IPS-18c (cell line): ENCODE data around the gene LDLRAD4.

Experiments used
- H3K4me3 ChIP-seq: 2 replicates; pipeline ENCODE4 v1.7.0; 2013; ENCODE audit warnings: low read depth, mild to moderate bottlenecking, low read length, moderate library complexity; ENCODE audit not compliant: insufficient read depth
- H3K9me3 ChIP-seq: one replicate; pipeline ENCODE4 v1.6.1; 2013; ENCODE audit warnings: mild to moderate bottlenecking, low read length, moderate library complexity; ENCODE audit not compliant: control insufficient read depth, insufficient read depth

The LDLRAD4 gene

GRCh38 chr18:13357289-13357688 lies 138.7 kb downstream of the LDLRAD4 start:
- H3K9me3 ChIP-seq, result no peaks in the 10 kb centered on the region
- H3K4me3 ChIP-seq, result no peak overlapping the region

- H3K9me3 ChIP-seq, result no peaks in the 10 kb centered on the region
- no peak overlapping the region for H3K4me3 ChIP-seq
These were observed 140.7 kb downstream of the LDLRAD4 start for GRCh38 chr18:13359210-13359609.

DNA sequence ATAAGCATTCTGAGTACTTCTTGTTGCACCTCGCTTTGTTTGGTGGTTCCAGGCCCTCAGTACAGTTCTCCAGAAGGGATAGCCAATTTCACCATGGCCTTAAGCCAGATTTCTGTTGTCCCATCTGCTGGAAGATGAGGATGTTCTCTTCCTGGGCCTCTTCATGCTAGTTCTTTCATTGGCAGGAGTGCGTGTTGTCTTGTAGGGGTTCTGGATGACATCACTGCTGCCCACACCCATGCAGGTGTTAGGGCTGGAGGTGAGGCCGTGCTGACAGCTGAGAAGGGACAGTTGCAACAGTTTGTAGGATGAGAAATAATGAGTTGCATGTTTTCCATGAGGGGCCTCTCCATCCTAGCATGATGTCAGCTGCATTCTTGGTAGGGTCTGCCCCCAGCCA lies 142.9 kb downstream of the LDLRAD4 start:
- Histone ChIP-seq H3K4me3 (no peak overlapping the region), H3K9me3 (no peaks in the 10 kb centered on the region)

DNA sequence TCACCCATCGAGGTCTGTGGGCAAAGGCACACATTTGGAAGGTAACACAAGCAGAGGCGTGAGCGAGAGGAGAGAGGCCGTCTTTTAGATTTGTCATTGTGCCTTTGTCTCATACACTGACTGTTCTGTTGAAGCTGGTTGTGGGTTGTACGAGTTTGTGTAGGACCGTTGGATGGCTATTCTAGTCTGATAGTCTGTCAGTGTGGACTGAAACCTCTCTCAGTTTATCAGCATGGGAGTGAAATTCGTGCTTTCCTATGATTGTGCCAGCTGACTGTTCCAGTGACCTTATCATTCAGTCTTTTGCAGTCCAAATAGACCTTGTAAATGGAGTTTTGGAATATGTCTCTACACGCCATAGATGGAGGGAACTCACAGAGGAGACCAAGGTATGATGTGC lies 143.5 kb downstream of the LDLRAD4 start:
- H3K4me3 ChIP-seq, result no peak overlapping the region
- H3K9me3 ChIP-seq, result no peaks in the 10 kb centered on the region

DNA sequence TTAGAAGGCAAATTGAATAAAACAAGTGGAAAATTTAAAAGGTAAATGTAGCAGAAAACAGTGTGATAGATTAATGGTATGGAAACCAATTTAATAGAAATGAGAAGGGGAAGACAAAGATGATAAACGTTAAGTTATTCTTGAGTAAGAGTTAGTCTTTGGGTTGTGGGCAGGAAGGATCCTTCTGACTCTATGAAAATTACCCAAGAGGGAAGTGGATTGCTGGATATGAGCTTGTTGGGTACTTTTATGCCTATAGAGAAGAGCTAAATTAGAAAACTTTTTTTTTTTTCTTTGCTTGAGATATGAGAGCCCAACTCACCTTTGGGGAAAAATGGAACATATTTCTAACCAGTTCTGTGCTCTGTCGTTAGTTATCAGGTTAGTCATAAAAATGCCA lies 144.0 kb downstream of the LDLRAD4 start:
- Histone ChIP-seq H3K4me3 (no peak overlapping the region), H3K9me3 (no peaks in the 10 kb centered on the region)

DNA sequence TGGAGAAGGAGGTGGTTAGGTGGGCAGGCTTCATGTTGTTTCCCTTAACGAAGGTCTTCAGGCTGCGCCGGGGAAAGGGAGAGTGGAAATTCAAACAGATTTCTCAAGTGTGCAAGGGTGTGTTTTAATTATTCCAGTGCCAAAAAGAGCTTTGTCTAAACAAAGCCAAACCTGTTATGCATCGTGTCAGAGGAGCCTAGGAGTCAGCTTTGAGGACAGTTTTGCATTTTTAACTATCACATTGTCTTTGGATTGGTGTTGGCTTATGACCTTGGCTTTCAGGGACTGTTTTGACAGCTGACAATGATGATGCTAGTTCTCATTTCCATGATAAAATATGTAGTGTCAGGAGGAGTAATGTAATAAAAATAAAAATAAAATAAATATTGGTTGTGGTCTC lies 144.8 kb downstream of the LDLRAD4 start:
- Histone ChIP-seq H3K9me3 (no peaks in the 10 kb centered on the region), H3K4me3 (no peak overlapping the region)

DNA sequence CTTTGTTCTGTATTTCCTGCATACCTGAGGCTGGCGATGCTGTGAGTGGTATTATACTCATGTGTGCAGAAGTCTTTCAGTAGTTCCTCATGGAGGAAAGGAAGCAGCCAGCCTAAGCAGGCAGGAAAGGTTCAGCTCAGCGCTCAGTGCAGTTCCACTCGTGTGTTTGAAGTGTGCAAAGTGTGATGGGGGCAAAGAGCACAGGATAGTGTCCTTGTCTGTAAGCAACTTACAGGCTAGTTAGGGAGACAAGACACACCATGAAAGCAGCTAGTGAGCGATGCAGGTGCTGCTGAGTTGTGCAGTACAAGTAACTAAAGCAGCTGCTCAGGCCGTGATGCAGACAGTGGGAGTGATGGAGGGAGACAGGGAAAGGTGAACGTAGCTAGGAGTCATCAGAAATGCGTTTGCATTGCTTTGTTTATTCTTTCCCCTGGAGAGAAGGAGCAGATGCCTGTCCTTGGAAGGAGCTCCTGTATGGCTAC lies 146.2 kb downstream of the LDLRAD4 start:
- no peaks in the 10 kb centered on the region for H3K9me3 ChIP-seq
- no peak overlapping the region for H3K4me3 ChIP-seq

DNA sequence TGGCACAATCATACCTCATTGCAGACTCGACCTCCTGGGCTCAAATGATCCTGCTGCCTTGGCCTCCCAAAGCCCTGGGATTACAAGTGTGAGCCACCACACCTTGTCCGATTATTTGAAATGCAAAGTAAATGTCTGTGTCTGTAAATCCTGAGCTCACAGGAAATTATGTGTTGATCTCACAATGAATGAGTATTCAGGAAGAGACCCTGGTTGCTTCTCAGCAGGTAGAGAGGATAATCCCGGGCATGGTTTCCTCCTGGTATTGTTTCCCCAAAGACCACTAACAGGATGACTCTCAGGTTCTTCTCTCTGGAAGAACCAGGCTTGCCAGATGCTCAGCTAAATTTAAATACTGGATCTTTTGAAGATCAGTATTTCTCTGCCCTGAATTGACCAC lies 147.6 kb downstream of the LDLRAD4 start:
- H3K4me3 ChIP-seq, result no peak overlapping the region
- H3K9me3 ChIP-seq, result no peaks in the 10 kb centered on the region

- Histone ChIP-seq H3K4me3 (no peak overlapping the region), H3K9me3 (no peaks in the 10 kb centered on the region)
These were observed 148.0 kb downstream of the LDLRAD4 start for GRCh38 chr18:13366541-13366940.

DNA sequence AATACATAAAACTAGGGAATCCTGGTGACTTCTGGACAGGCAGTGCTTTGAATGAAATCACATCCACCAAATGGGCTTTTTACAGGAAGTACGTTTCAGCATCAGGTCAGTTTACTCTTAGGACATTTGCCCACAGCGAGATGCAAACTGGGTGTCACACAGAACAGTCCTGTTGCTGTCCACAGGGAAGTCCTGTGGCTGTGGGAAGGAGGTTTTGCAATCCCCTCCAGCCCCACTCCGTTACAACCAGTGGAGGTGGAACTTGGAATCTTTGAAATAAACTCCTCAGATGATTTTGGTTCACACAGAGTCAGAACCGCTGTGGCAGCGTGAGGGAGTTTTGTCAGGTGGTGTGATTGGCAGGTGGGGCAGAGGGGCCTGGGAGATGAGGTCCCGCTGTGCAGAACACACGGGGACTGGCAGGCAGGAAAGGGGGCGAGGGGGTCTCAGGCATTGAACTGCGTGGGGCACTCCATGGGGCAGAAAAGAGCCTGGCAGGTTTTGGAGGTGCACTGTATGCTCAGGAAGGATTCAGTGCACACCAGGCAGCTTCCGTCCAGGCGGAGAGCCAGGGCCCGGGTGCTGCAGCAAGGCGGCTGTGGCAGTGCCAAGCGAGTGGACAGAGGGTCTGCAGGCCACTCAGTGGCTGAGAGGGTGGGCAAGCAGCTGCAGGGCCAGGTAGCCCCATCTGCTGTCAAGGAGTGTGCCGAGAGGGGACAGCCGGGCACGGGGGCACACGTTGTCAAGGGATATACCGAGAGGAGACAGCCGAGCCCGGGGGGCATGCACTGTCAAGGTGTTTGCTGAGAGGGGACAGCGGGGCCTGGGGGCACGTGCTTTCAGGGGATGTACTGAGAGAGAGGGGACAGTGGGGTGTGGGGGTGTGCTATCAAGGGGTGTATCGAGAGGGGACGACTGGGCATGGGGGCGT lies 148.7 kb downstream of the LDLRAD4 start:
- H3K4me3 ChIP-seq, result no peak overlapping the region
- H3K9me3 ChIP-seq, result no peaks in the 10 kb centered on the region

DNA sequence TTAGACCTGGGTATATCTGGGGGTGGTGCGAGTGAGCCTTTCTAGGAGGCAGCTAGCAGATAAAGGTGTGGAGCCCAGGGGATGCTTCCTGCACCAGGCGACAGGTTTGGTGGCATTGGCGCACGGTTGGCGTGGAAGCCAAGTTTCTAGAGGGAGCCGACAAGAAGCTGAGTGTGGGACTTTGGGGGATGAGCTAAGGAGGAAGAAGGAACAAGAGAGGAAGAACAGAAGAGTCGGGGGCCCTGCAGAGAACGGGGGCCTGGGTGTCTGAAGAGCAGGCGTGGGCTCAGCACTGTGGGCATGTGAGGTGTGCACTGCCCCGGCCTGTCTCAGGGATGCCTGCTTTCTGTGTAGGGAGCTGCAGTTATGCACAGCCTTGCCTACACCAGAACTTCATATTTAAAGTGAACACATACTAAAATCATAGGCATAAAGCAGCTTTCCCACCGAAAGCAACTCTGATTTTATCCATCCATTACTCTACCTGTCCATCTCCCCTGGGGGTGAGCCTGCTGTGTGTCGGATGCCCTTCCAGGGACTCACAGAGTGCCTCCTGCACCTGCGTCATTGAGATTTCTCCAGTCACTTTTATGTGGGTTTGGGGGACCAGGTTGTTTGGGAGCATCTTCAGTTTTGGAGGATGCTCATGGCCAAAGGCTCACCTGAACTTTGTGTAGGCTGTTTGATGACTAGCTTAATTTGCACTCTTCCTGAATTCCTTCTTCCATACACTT lies 149.7 kb downstream of the LDLRAD4 start:
- Histone ChIP-seq H3K9me3 (no peaks in the 10 kb centered on the region), H3K4me3 (no peak overlapping the region)

GRCh38 chr18:13369353-13369752 lies 150.8 kb downstream of the LDLRAD4 start:
- Histone ChIP-seq H3K9me3 (no peaks in the 10 kb centered on the region), H3K4me3 (no peak overlapping the region)

DNA sequence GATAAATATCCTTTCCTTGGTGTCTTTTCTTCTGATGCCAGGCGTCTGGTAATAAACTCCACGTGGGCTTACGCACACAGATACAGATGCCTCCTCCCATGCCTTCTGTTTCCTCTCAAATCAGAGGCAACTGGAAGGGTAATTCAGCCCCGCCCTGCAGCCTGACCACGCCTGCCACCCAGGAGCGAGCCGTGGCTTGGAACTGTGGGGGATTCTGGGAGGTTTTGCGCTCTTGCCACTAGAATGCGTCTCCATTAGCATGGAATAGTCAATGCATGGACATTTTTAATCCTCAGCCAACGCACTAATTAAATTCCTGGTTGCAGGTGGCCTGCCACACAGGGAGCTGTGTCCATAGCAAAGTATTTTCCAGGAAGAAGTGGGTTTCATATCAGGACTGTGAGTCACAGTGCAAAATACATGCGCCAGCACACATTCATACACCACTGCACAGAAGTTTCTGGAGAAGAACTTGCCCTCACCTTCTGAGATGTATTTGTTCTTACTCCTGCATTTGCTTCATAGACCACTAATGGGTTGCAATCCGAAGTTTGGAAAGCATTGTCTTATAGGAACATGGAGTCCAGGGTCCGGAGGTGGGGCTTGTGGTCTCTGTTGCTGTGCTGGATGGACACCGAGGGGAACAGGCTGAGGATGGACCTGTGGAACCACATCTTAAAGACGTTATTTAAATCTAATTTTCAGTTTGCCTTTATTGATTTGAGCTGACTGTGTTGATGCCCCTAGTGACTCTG lies 151.4 kb downstream of the LDLRAD4 start:
- H3K9me3 ChIP-seq, result no peaks in the 10 kb centered on the region
- H3K4me3 ChIP-seq, result no peak overlapping the region

GRCh38 chr18:13370995-13371625 lies 152.6 kb downstream of the LDLRAD4 start:
- Histone ChIP-seq H3K4me3 (no peak overlapping the region), H3K9me3 (peaks cover 3% of the 10 kb centered on the region)

- Histone ChIP-seq H3K9me3 (peaks cover 3% of the 10 kb centered on the region), H3K4me3 (no peak overlapping the region)
These were observed 153.3 kb downstream of the LDLRAD4 start for GRCh38 chr18:13371689-13372418.

- Histone ChIP-seq H3K4me3 (no peak overlapping the region), H3K9me3 (peaks cover 3% of the 10 kb centered on the region)
These were observed 154.0 kb downstream of the LDLRAD4 start for GRCh38 chr18:13372531-13372951.
